Glomerular endothelial cell (primary cell): ENCODE measurements around the gene COL8A1. TPM values are rescaled to one million over a fixed set of nuclear protein-coding genes. Genes with fewer than 3 reads are reported as not detected.

Experiments
- DNase-seq: peaks from one replicate; pipeline ENCODE4 v3.0.0-alpha.2; 2011; ENCODE audit warnings: low read depth, low spot score; ENCODE audit errors: extremely low read depth
- total RNA-seq: library from RNA; depleted of rRNA; stranded (reverse); fragments of >200 nt; gene quantifications from 2 replicates; pipeline ENCODE4 v1.2.3, GENCODE V29; 2015

COL8A1 gene
- total RNA-seq, 1 donor from 2014 or later, result 187 TPM

DNA sequence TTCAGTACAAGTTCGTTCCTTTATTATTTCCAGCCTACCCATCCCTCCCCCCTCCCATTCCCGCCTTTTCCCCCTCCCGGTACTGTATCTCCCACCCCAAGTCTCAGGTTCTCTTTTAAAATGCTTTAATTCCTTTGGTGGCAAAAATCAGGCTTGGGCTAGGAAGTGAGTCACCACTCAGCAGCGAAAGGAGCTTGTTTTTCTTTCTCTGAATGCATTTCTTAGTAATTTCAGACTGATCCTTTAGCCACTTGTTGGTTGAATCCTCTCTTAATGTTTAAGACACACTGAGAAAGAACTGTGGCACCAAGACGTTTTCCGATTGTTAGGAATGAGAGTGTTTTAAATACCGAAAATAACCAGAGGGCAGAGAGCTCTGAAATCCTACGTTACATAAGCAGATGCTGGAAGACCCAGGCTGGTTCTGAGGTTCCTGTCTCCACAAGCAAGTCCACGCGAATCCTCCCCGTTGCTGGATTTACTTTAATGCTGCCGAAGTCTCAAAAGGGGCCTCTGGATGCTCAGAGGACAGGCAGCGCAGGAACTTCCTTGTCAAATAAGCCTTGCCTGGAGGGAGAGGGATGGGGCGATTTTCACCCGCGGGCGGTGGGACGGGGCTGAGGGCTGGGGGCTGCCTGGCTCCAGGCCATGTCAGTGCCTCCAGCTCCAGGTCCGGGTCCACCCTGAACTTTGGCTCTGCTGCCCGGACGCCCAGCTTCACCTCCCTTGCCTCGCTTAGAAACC is 854 bp upstream of the COL8A1 start:
- no peak for DNase-seq

DNA sequence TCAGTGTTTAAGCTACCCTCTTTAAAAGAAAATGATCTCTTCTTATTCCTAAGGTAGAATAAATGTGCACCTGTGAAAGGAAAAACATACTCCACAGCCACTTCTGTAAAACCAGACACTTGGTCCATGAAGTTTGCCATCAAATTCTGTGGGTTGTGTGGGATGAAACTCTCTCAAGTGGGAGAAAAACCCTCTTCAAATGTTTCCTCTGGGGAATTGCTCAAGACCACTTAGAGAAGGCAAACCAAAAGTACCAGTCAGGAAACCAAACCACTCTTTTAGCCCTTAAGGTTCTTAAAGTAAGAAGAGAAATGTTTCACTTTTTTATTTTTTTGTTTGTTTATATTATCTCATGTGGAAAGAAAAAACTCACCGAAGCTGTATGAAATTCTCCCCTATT is 1.2 kb downstream of the COL8A1 start:
- DNase-seq, result no peak

DNA sequence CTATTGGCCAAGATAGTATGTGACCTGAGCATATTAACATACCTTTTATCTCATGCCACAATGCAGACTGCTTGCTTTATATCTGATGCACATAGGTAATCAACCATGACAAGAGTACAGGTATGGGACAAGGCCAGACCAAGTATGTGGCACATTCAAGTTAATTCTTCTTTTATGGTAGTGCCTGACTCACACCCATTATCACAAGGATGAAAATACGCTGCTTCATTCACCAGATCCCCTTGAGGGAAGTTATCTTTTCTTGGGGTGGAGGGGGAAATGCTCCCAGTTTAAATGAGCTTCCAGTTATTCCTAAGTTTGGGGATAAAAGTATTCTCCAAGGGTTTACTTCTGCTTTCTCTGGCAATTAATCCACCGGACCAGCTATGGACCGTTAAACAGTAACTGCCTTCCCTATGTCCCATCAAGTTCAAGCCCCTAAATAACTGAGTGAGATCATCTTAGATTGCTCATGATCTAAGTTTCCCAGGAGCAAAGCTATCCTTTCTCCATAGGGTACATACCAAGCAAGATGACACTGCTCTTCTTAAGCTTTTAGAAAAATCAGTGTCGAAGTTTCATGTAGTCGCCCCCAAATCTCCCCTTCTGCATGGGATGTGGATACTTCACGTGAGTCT is 1.9 kb downstream of the COL8A1 start:
- DNase-seq, result no peak

DNA sequence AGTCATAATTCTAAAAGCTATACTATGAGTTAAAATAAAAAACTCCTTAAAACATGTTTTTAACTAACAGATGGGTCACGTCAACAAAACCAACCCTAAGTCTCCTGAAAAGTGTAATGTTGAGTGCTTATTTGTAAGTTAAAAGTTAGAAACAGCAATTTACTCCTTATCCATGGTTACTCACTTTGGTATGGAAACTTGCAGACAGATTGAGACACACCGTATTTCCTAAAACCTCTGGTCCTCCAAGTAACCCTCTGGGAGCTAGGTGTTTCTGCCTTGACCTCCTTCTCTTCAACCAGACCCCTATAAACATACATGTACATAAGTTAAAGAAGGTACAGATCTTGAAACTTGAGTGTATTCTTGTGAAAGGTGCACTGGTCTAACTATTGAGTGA is 3.1 kb downstream of the COL8A1 start:
- no peak for DNase-seq

DNA sequence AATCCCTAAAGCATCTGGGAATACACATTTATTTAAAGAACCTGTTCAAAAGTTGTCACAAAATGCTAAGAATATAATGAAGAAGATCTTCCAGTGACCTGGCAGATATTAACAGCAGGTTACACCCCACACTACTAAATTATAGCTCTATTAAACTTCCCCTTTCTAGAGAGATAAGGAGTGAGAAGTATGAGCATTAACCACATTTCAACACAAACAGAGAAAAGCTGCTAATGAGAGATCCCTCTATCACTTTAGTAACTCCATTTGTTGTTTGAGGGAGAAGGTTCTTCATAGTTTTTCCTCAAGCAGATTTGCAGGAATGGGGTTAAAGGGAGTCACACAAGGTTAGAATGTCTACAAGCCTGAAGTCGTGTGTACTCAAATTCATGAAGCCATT is 3.6 kb downstream of the COL8A1 start:
- DNase-seq, result no peak

DNA sequence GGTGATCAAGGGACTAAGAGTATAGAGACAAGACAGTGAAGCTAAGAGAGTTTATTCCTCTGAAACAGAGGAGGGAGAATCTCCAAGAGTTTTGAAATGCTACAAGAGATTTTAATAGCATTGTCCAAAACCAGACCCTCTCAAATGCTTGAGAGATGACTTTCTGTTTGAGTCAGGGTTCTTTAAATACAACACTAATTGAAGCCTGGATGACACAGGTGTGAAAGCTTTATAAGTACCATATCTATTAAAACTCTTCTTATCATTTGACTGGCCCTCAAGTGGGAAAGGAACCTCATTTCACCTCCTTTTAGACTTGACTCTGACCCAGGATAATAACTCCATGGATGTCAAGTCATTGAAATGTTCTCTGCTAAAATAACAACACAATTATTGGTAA is 5.6 kb downstream of the COL8A1 start:
- DNase-seq, result no peak

DNA sequence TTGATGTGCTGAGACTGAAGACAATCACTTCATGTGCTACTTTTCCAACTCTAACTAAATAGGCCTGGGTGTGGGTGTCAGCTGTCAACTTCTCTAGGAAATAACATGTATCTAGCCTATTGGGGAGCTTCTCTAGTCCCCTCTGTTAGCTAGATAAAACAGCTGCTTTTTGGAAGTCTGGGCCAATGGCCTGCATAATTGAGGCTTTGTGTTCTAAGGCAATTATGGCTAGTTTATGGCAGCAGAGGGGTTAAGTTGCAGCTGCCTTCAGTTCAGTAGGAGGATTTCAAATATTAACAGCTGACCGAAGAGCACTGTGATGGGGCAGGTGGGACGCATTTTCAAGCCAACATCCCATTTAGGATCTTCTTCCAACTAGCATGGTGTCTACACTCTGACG is 6.4 kb downstream of the COL8A1 start:
- no peak for DNase-seq

DNA sequence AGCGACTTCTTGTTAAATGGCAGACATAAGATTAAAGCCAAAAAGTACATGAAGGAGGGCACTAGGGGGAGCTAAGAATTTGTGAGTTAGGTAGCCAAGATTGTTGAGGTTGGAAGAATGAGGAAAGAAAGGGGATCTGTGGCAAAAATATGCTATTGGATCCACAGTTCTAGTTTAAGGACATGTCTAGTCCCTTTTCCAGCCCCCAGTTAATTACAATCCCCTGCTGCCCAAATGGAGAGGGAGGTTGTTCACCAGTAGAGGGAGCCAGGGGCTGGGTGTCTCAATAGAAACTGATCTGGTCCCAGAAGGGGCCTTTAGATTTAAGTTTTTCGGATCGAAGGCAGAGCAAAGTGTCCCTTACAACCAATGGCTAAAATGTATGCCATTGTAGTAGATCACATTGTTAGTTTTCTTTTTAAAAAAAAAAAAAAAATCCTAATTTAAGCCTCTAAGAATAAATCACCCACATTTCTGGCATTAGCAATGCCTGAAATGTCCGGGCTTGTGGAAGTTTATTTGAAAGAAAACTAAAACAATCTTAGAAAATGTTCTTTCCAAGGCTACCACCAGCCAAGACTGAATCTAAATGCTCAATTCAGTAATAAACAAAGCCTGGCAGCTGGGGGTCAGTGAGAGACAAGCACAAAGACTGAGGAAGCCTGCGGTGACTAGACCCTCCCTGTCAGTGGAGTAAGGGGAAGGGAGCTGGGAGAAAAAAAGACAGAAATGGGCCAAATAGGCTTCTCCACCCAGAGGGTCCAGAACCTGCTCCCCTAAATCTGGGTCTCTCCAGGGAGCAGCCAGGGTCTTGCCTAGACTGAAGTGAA is 7.1 kb downstream of the COL8A1 start:
- DNase-seq, result no peak

DNA sequence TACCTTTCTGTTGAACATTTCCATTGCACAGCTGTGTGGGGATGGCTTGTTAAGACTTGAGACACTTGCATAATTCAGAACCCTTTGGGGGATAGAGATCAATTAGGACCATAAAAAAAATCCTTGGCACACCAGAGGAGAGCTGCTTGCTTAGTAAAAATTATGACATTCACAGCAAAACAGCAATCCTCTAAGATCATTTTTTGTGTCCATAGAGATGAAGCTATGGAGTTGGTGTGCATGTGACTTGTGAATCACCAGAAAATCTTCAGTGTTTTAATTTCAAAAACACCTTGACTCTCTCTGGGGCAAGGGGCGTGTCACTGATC is 7.7 kb downstream of the COL8A1 start:
- no peak for DNase-seq

DNA sequence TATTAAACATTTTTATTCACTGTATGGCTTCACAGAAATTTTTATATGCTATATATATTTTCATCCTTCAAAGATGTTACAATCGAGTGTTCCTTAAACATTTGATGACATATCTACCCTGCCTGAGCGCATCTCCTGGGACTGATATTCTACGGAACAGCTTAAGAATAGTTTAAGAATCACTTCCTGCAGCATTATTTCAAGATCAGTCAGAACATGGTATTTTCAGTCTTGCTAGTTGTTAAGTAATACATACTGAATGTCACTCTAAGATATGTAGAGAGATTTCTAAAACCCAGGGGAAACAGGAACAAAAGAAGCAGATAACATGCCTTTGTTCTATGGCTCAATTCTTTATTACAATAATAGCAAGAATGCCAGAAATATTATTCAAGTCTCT is 8.7 kb downstream of the COL8A1 start:
- DNase-seq, result no peak

DNA sequence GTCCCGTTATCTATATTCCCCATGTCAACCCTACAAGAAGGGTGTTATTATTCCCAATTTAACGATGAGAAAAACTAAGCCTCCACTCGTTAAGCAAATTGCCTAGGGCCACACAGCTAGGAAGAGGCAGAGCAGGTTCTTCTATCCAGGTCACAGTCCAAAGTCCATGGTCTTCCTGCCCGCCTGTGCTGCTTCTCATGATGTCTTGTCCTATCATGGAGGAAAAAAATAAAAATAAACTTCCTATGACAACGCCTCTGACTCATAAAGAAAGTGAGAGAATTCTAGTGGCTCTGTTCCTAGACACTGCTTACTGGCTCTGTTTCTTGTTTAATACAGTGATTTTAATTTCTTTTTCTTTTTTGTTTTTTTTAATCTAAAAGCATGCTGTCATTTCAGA is 9.7 kb downstream of the COL8A1 start:
- no peak for DNase-seq

DNA sequence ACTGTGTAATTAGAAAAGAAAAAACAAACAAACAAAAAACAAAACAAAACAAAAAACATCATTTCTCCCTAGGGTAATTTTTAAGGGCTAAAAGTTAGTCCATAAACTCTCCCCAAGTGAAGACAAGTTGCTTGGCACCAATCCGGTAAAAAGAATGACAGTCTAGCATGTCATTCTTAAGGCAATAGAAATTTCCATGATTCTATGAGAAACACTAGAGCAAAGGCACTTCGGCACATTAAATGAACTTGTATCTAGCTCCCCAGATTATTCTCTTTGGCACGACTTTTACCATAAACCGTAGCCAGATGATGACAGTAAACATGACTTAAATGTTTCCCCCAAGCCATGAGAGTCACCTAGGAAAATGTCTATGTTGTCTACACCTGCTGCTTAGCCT is 10.1 kb downstream of the COL8A1 start:
- DNase-seq, result no peak

DNA sequence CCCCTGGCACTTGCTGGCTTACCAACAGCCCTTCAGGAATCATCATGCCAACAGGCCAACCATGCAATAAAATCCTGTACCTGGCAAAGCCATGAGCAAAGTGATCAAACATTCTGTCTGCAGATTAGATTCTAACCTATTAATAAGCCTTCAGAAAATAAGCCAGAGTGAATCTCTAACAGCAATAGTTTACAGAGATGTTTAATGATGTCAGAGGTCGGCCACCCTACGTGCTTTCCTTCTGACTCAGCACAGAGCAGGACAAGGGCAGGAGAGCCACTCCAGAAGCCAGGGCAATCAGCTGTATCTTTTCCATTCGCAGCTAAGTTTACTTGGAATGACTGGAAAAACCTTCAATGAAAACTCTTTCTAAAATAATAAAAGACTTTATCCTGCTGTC is 13.1 kb downstream of the COL8A1 start:
- DNase-seq, result no peak

DNA sequence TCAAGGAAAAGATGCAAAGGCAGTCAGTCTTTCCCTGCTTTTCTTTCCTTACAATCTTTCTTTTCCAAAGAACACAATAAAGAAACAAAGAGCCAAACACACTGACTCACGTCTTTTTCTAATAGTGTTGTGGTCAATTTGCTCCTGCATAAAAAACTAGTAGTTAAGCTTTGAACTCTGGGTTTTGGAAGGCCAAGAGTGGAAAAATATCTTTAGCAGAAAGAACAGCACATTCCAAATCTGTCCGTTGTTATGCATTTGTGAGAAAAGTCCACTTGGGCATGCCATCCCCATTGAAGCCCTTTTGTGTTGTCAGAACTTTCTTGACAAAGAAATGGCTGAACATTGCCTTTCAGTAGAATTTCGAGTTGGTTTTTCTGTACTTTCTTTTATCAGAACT is 18.2 kb downstream of the COL8A1 start:
- no peak for DNase-seq

DNA sequence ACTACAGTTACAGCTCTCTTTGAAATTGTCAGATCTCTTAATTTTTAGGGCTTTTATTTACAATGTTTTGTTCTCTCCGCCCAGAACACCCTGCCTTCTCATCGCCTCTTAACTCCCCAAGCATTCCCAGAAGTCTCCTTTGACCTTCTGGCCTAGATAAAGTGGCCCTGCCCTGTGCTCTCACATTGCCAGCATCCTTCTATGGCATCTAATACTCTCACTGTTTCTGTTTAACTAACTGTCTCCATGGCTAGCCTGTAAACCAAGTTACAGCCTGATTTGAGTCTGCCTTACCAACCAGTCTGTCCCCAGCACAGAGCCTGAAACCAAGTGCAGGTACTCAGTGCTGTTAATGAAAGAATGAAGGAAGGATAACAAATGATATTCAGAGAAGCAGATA is 19.9 kb downstream of the COL8A1 start:
- DNase-seq, result no peak

DNA sequence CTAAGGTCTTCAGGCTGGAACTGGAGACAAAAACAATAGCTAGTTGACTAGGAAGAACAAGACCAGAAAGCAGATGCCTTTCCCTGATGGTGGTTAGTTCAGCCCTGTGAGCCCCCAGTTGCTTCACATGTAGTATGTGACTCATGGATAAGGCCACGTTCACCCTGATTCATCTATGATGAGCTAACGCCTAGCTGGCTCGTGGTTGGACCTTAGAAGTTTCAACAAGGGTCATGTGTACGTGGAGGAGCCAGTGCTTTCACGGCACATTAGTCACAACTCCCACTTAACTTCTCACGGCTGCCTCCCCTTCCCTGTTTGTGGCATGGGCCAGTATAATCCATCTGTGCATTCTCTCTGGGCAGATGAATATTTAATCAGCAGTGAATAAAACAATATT is 20.6 kb downstream of the COL8A1 start:
- peak; percentile 85 for DNase-seq

DNA sequence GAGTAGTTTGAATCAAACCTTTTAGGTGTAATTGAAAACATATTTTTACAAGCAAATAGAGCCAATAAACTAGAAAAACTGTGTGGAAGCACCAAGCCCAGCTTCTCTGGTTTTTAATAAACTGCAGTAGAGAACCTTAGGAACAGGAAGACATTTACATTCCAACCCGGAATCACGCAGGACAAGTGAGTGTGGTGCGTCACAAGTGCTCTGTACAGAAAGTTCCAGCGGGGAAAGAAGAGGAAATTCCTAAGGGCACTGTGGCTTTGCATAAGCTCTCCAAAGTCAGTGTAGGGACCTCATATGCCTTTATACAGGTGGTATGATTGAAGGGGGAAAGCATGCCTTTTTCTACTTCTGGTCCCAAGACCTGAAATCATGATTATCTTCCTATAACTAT is 21.6 kb downstream of the COL8A1 start:
- DNase-seq, result peak; percentile 93

DNA sequence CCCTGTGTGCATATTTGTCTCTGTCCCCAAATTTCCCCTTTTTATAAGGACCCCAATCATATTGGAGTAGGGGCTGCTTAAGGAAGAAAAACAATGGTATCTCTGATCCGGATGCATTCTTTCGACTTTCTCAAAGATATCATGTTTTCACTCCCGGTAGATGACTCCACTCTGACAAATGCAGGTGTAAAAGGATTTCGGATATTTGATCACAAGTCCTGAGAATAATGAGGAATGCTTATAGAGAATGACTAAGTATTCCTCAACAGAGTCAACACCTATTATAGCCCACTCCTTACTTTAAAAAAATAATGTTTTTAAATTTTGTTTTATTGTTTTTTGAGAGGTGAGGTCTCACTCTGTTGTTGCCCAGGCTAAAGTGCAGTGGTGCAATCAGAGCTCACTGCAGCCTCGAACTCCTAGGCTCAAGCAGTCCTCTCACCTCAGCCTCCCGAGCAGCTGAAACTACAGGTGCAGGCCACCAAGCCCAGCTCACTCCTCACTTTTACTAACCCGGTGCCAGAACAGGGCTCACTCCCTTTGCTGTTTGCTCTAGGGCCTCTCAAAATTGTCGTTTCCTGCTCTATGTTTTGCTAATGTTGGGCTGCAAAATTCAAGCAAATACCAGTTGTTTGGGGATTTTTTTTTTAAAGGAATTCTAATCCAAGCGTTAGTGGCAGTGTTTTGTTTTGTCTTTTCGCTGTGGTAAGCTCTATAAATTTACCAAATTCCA is 24.6 kb downstream of the COL8A1 start:
- no peak for DNase-seq

DNA sequence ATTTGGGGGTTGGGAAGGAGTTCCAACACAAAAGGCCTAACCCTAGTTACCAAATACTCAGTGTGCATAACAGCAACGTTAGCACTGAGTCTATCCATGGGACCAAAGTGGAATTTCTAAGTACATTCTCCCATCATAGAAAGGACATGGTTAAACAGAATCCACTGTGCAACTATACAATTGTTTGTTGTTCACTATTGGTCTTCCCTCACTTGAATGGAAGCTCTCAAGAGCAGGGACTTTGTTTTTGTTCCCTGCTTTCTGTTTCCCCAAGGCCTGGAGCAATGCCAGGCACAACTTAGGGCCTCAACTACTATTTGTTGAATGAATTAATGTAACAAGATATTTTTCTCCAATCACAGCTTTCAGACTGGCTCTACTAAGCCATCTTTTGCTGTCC is 25.6 kb downstream of the COL8A1 start:
- DNase-seq, result no peak

DNA sequence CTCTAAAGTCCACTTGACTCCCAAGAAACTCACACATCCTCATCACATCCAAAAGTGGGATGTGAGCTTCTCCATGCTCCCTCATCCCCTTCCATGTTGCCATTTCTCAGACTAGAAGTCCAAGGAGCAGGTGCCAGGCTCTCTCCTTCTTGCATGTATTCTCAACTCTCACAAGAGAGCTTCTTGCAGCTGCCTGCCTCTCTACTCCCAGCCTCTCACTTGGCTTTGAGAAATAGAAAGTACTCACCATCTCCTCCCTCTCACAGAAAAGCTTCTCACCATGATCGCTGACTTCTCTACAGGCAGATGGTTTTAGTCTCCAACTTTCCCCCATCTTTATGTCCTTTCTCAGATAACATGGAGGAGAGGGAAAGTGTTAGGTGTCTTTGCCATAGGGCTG is 26.6 kb downstream of the COL8A1 start:
- DNase-seq, result no peak

DNA sequence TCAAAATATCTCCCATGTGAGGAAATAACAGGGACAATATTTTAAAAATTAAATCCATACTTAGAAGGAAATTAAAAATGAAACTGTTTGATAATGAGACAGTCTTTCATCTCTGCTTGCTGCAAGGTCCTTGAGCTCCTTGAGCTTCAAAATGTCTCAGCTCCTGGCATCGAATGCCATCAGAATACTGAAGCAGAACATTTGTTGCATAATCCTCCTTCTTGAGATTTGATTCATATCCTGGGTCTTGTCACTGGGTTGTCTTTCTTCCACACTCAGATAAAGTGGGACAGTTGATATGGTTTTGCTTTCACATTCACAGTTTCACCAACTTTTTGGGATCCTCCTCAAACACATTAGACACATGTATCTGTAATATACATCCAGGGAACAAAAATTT is 27.8 kb downstream of the COL8A1 start:
- DNase-seq, result no peak
